K562 (cell line): ENCODE results near the gene AIF1. TPM values are rescaled to one million over a fixed set of nuclear protein-coding genes. Genes with fewer than 3 reads are reported as not detected.

Source experiments
- ATAC-seq: fragments of 200-7000 bp; cut with Tn5 transposase; 3 replicates; pipeline ENCODE4 v1.9.1; 2020; ENCODE audit warnings: moderate library complexity
- BruUV-seq: library from RNA; stranded (reverse); fragments of 400-500 nt; replicated peaks from 2 replicates; lab custom pipeline; 2021; lab: Mats Ljungman, UMichigan
- CTCF ChIA-PET: fragments of 300-600 bp; formaldehyde crosslinking; extraction: SDS; loops from one replicate; lab custom pipeline; 2021; ENCODE audit warnings: low intra/inter-chr PET ratio; lab: Yijun Ruan, JAX
- POLR2A ChIA-PET: fragments of 300-600, 350-650 bp; sonication (Branson Sonifier 250); formaldehyde crosslinking; extraction: SDS; loops from one replicate; lab custom pipeline; 2021; ENCODE audit warnings: antibody characterized with exemption, inconsistent platforms; lab: Yijun Ruan, JAX
- DNase-seq, 4 experiments: peaks; one replicate each; pipeline versions ENCODE4 v3.0.0 to v3.0.0-alpha.2; 2011 to 2018; ENCODE audit warnings: low spot score in 3 of 4, mixed read lengths in 3 of 4; ENCODE audit errors: extremely low read depth in 1 of 4
- FAIRE-seq: peaks from 2 replicates; lab custom pipeline; 2011; peaks lifted over from hg19 to GRCh38; lab: Jason Lieb, UNC
- H2AFZ ChIP-seq: 2 replicates; pipeline ENCODE4 v1.6.0; 2011; ENCODE audit warnings: low read depth, low read length, control low read depth, inconsistent platforms
- H3K27ac ChIP-seq: fragments of 200-600 bp; 3 replicates; pipeline ENCODE4 v1.8.0; 2011; ENCODE audit warnings: low read depth, mild to moderate bottlenecking, control low read depth, inconsistent platforms, low read length, moderate library complexity, mixed read lengths; ENCODE audit errors: extremely low read depth
- H3K27me3 ChIP-seq, 2 experiments: fragments of 300-600 bp in 1 of 2; 2 replicates in 1 of 2; 3 replicates in 1 of 2; pipeline versions ENCODE4 v1.6.0 to v1.8.0; 2011; ENCODE audit warnings: inconsistent platforms in 2 of 2, low read length in 2 of 2, mild to moderate bottlenecking in 1 of 2, mixed read lengths in 1 of 2, moderate library complexity in 1 of 2; ENCODE audit not compliant: control insufficient read depth in 2 of 2, insufficient read depth in 2 of 2
- H3K36me3 ChIP-seq: fragments of 300-600 bp; 3 replicates; pipeline ENCODE4 v1.8.0; 2011; ENCODE audit warnings: mild to moderate bottlenecking, low read length, inconsistent platforms; ENCODE audit not compliant: control insufficient read depth, insufficient read depth
- H3K4me1 ChIP-seq, 2 experiments: fragments of 200-600 bp in 1 of 2; replicated peaks in 1 of 2; 2 replicates in 1 of 2; 3 replicates in 1 of 2; pipeline versions ENCODE4 v1.5.1 to v1.8.0; 2011; ENCODE audit warnings: inconsistent platforms in 2 of 2, low read length in 2 of 2, mild to moderate bottlenecking in 1 of 2, mixed read lengths in 1 of 2, moderate library complexity in 1 of 2; ENCODE audit not compliant: control insufficient read depth in 2 of 2, insufficient read depth in 2 of 2
- H3K4me2 ChIP-seq: 2 replicates; pipeline ENCODE4 v1.6.1; 2011; ENCODE audit warnings: low read length, control low read depth, inconsistent platforms, mixed read lengths; ENCODE audit not compliant: insufficient read depth
- H3K4me3 ChIP-seq: fragments of 200-600 bp; sonication (generic), shearing (Covaris generic); 2 replicates; pipeline ENCODE4 v1.5.1; 2016; ENCODE audit warnings: control low read depth, inconsistent platforms
- H3K79me2 ChIP-seq: fragments of 200-600 bp; 3 replicates; pipeline ENCODE4 v1.8.0; 2011; ENCODE audit warnings: low read length, inconsistent platforms; ENCODE audit not compliant: control insufficient read depth, insufficient read depth
- H3K9ac ChIP-seq, 2 experiments: 2 replicates each; pipeline versions ENCODE4 v1.6.0 to v1.6.1; 2011; ENCODE audit warnings: low read depth in 2 of 2, low read length in 2 of 2, control low read depth in 1 of 2, inconsistent platforms in 1 of 2, mild to moderate bottlenecking in 1 of 2, mixed read lengths in 1 of 2; ENCODE audit not compliant: insufficient read depth in 1 of 2
- H3K9me1 ChIP-seq: one replicate; pipeline ENCODE4 v1.6.0; 2011; ENCODE audit warnings: inconsistent platforms, mild to moderate bottlenecking, low read length, moderate library complexity; ENCODE audit not compliant: control insufficient read depth, insufficient read depth
- H3K9me3 ChIP-seq: replicated peaks from 2 replicates; pipeline ENCODE4 v1.5.1; 2011; ENCODE audit warnings: low read depth, low read length, inconsistent platforms; ENCODE audit not compliant: control insufficient read depth, insufficient read depth
- H4K20me1 ChIP-seq: replicated peaks from 2 replicates; pipeline ENCODE4 v1.6.1; 2011; ENCODE audit warnings: low read length, inconsistent platforms, mixed read lengths; ENCODE audit not compliant: control insufficient read depth, insufficient read depth
- ATF6 ChIP-seq: sonication (generic); formaldehyde crosslinking; IDR thresholded peaks from 2 replicates; pipeline ENCODE4 v1.4.0; 2020; ENCODE audit warnings: mild to moderate bottlenecking, missing genetic modification reagents
- CTCFL ChIP-seq: IDR thresholded peaks from 2 replicates; pipeline ENCODE4 v1.6.1; 2011; ENCODE audit warnings: borderline replicate concordance, low read depth, mild to moderate bottlenecking, moderate library complexity, low read length; ENCODE audit not compliant: insufficient read depth, poor library complexity, severe bottlenecking
- FOXP1 ChIP-seq: sonication (generic); formaldehyde crosslinking; IDR thresholded peaks from 2 replicates; pipeline ENCODE4 v1.8.0; 2022; ENCODE audit warnings: mild to moderate bottlenecking, missing genetic modification reagents
- GABPA ChIP-seq: fragments of 200-800 bp; sonication (Bioruptor generic); conservative IDR thresholded peaks from 2 replicates; pipeline ENCODE4 v1.6.1; 2016; ENCODE audit warnings: low read depth, missing genetic modification characterization, missing compliant biosample characterization
- HDAC1 ChIP-seq, 2 experiments: fragments of 450-650 bp; IDR thresholded peaks; 2 replicates each; pipeline ENCODE4 v1.6.1; 2016 to 2017; ENCODE audit warnings: inconsistent platforms in 1 of 2, mild to moderate bottlenecking in 1 of 2, moderate library complexity in 1 of 2
- LCOR ChIP-seq: sonication (generic); formaldehyde crosslinking; IDR thresholded peaks from 2 replicates; pipeline ENCODE4 v1.8.0; 2022; ENCODE audit warnings: mild to moderate bottlenecking, missing genetic modification reagents
- MAZ ChIP-seq, 2 experiments: fragments of 450-650 bp in 1 of 2; sonication (generic) in 1 of 2; formaldehyde crosslinking; IDR thresholded peaks in 1 of 2; conservative IDR thresholded peaks in 1 of 2; 2 replicates each; pipeline versions ENCODE4 v1.4.0 to v1.5.0; 2020; ENCODE audit warnings: mild to moderate bottlenecking in 1 of 2, missing genetic modification reagents in 1 of 2
- NBN ChIP-seq: fragments of 450-650 bp; IDR thresholded peaks from 2 replicates; pipeline ENCODE4 v1.6.1; 2016; ENCODE audit warnings: low read depth, mild to moderate bottlenecking
- ZFPM2 ChIP-seq: fragments of 250-450 bp; sonication (Bioruptor Pico); IDR thresholded peaks from 2 replicates; pipeline ENCODE4 v1.5.1; 2022; ENCODE audit warnings: mild to moderate bottlenecking
- ZNF785 ChIP-seq: fragments of 250-450 bp; sonication (Bioruptor Pico); IDR thresholded peaks from 2 replicates; pipeline ENCODE4 v1.4.0; 2020; ENCODE audit warnings: mild to moderate bottlenecking
- WGBS: fragments of 100-300 bp; shearing (Covaris generic); methylation state at CpG from one replicate; pipeline ENCODE4 v1.1.6; 2016; ENCODE audit warnings: low coverage, mixed read lengths; ENCODE audit not compliant: insufficient coverage; ENCODE audit errors: missing lambda C conversion rate; 5-methylcytosine and 5-hydroxymethylcytosine counted together
- in situ Hi-C: fragments of 300-500 bp; cut with MboI; formaldehyde crosslinking; loops from 4 replicates; pipeline ENCODE4 v1.15.0; 2018; ENCODE audit warnings: inconsistent platforms, mixed read lengths
- intact Hi-C: fragments of 100-400 bp; cut with micrococcal nuclease; formaldehyde crosslinking; loops from 2 replicates; pipeline ENCODE4 v1.14.2; 2022
- polyA plus RNA-seq, 8 experiments: library from polyadenylated mRNA; depleted of rRNA in 4 of 8; stranded (reverse) in 5 of 8; unstranded in 3 of 8; fragments of >200 nt; fragmentation: Nextera tagmentation in 2 of 8; fragmentation: Illumina TruSeq in 1 of 8; extraction: Ambion mirVana in 2 of 8; extraction: Trizol in 1 of 8; gene quantifications; 2 replicates each; pipeline versions ENCODE4 v1.2.1 to v1.2.3, GENCODE V29; 2011 to 2014; ENCODE audit warnings: inconsistent platforms in 1 of 8, missing spikeins in 1 of 8
- total RNA-seq, 7 experiments: library from RNA; depleted of rRNA in 6 of 7; stranded (reverse); fragments of >200 nt in 6 of 7; fragmentation: Illumina TruSeq in 2 of 7; extraction: Trizol in 2 of 7; gene quantifications; 2 replicates each; pipeline versions ENCODE4 v1.2.1 to v1.2.3, GENCODE V29; 2011 to 2021; ENCODE audit warnings: low replicate concordance in 1 of 7
- TF ChIP-seq, protein P1 (sequence below): fragments of 450-650 bp; formaldehyde crosslinking; IDR thresholded peaks from 2 replicates; pipeline ENCODE4 v1.4.0; 2022; ENCODE audit warnings: missing genetic modification characterization

Gene AIF1
- total and polyA plus RNA-seq, 9 of the 15 experiments (the other 6 are each of a cell fraction or from before 2014, with no cell fraction given) = 9.4 to 33.4 (median 19.4) TPM

GRCh38 chr6:31659649-31660380 lies 44.8 kb downstream of the AIF1 start (continued):
- TF ChIP-seq MAZ (CRISPR knock-in tag; conservative IDR thresholded peaks at IDR 0.05 in 1 of 2, IDR thresholded peaks at IDR 0.05 in 1 of 2) (peak in 1 of 2 experiments; percentile 72; a peak in 2 of 4 replicates), GABPA (tag) (no peak), ZNF785 (CRISPR knock-in tag) (peak; percentile 74; the same call in 1 of the 2 replicates), NBN (0 out of 2 replicates have a peak, but pooled peaks have one; percentile 11), HDAC1 (IDR thresholded peaks at IDR 0.05) (peak in 1 of 2 experiments; percentile 79; a peak in 2 of 4 replicates), FOXP1 (CRISPR knock-in tag) (no peak)

DNA sequence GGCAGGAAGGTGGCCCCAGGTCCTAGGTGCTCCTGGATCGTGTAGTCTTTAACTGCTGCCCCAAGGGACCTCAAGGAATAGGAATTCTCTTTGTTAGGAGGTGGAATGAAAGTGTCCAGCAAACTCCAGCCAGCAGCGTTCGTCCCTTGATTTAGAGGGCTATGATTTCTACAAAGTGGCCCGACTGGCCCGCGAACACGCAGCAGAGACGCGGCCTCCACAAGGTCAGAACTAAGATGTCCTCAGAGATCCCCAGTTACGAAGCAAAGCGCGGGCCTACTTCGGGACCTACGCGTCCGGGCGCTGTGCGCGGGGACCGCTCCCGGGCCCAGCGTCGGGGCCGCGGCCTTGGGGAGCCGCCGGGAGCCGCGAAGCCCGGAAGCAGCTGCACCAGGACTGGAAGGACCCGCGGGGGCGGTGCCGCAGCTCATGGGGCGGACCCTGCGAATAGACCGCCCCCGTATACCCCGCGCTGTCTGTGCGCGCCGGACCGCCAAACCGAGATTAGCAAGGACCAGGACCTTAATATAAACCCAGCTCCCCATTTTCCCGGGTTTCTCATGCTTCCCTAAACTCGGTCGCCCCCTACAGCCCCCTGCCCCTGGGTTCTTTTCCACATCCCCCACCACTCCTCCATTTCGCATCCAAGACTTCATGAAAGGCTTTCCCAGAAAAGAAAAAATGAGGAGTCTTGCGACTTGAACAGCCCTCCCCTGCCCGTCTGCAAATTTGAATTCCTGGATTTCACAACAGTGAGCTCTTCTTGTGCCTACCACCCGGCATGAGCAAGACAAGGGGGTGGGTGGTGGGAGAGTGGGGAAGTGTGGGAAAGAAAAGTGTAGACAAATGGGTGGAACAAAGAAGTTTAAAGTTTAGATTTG lies 45.6 kb downstream of the AIF1 start, which contains the start of gene C6orf47:
C6orf47 (minus strand) TSS at position 398 of the 881 bp plus-strand sequence. CDS start 831 bp downstream, outside the sequence.
- peak; percentile 93 to 99 (median 96) for DNase-seq
- intact Hi-C loops = loop anchor here (1.0 to 10.0 kb wide), 2 partner anchors 8 to 514 kb away; partner anchors contain the start of genes AGPAT1, BAG6 and RNF5
- POLR2A ChIA-PET = interaction anchor here (0.6 to 9.8 kb wide), 42 partner anchors 8 to 1311 kb away, joined by 3 to 267 read pairs (median 5); partner anchors contain the start of genes ABHD16A, APOM, BAG6 and CLIC1
- Histone ChIP-seq H2AFZ (peak within 1 kb of the TSS; percentile 41), H3K9me3 (no peaks in the 10 kb centered on the region), H3K27me3 (no peaks in the 10 kb centered on the region), H4K20me1 (peaks cover 8% of the 10 kb centered on the region; the same call in 1 of the 2 replicates), H3K9me1 (no peaks in the 10 kb centered on the region), H3K27ac (peak within 1 kb of the TSS; percentile 80), H3K9ac (peak within 1 kb of the TSS; percentile 80 to 93), H3K36me3 (peaks cover 59% of the 10 kb centered on the region), H3K4me1 (peaks cover 47 to 65% of the 10 kb centered on the region in 2 experiments), H3K4me2 (peak within 1 kb of the TSS; percentile 98), H3K79me2 (peaks cover 84% of the 10 kb centered on the region), H3K4me3 (peak within 1 kb of the TSS; percentile 52)
- in situ Hi-C loops = loop anchor here (5.0 kb wide), 2 partner anchors 113 to 202 kb away; partner anchors contain the start of genes ATP6V1G2, NEU1 and NFKBIL1
- WGBS = 1% methylated on average over 52 of the region's 52 CpGs
- ATAC-seq = peak; percentile 82
- BruUV-seq = TSS peak; percentile 5
- peak; percentile 80 for FAIRE-seq
- CTCF ChIA-PET = no interaction called here
- TF ChIP-seq ZFPM2 = peak; percentile 93
- no peak for TF ChIP-seq CTCFL
- peak; percentile 42; the same call in 1 of the 2 replicates for TF ChIP-seq ATF6 (CRISPR knock-in tag)
- peak; percentile 55 for TF ChIP-seq LCOR (CRISPR knock-in tag)
- TF ChIP-seq, protein P1, sequence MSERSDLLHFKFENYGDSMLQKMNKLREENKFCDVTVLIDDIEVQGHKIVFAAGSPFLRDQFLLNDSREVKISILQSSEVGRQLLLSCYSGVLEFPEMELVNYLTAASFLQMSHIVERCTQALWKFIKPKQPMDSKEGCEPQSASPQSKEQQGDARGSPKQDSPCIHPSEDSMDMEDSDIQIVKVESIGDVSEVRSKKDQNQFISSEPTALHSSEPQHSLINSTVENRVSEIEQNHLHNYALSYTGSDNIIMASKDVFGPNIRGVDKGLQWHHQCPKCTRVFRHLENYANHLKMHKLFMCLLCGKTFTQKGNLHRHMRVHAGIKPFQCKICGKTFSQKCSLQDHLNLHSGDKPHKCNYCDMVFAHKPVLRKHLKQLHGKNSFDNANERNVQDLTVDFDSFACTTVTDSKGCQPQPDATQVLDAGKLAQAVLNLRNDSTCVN = 0 out of 2 replicates have a peak, but pooled peaks have one; percentile 81
